HUES64 (cell line): ENCODE results near the gene ABCC3. TPM values are rescaled to one million over a fixed set of nuclear protein-coding genes. Genes with fewer than 3 reads are reported as not detected.

Experiments
- H3K27ac ChIP-seq: 2 replicates; pipeline ENCODE4 v1.7.0; 2013; ENCODE audit warnings: low read depth, low read length, inconsistent platforms
- H3K27me3 ChIP-seq: 2 replicates; pipeline ENCODE4 v1.6.1; 2013; ENCODE audit warnings: mild to moderate bottlenecking, low read length; ENCODE audit not compliant: insufficient read depth
- H3K36me3 ChIP-seq: 2 replicates; pipeline ENCODE4 v1.6.1; 2013; ENCODE audit warnings: mild to moderate bottlenecking, low read length; ENCODE audit not compliant: insufficient read depth
- H3K4me1 ChIP-seq: 2 replicates; pipeline ENCODE4 v1.6.1; 2013; ENCODE audit warnings: mild to moderate bottlenecking, low read length, moderate library complexity; ENCODE audit not compliant: insufficient read depth
- H3K4me3 ChIP-seq: 2 replicates; pipeline ENCODE4 v1.5.1; 2013; ENCODE audit warnings: mild to moderate bottlenecking, low read length, moderate library complexity
- H3K9ac ChIP-seq: 2 replicates; pipeline ENCODE4 v1.6.1; 2013; ENCODE audit warnings: mild to moderate bottlenecking, low read depth, low read length
- H3K9me3 ChIP-seq: 2 replicates; pipeline ENCODE4 v1.6.1; 2013; ENCODE audit warnings: low read depth, low read length; ENCODE audit not compliant: insufficient read depth
- WGBS: fragments of 150-250, 120-280 bp; methylation state at CpG from one replicate; pipeline ENCODE4 v1.1.7; 2013; ENCODE audit warnings: missing lambda C conversion rate; 5-methylcytosine and 5-hydroxymethylcytosine counted together
- polyA plus RNA-seq, 2 experiments: library from polyadenylated mRNA; stranded (reverse); fragments of 50-300 nt; gene quantifications; one replicate each; pipeline ENCODE4 v1.2.3, GENCODE V29; 2013

Gene ABCC3, protein sequence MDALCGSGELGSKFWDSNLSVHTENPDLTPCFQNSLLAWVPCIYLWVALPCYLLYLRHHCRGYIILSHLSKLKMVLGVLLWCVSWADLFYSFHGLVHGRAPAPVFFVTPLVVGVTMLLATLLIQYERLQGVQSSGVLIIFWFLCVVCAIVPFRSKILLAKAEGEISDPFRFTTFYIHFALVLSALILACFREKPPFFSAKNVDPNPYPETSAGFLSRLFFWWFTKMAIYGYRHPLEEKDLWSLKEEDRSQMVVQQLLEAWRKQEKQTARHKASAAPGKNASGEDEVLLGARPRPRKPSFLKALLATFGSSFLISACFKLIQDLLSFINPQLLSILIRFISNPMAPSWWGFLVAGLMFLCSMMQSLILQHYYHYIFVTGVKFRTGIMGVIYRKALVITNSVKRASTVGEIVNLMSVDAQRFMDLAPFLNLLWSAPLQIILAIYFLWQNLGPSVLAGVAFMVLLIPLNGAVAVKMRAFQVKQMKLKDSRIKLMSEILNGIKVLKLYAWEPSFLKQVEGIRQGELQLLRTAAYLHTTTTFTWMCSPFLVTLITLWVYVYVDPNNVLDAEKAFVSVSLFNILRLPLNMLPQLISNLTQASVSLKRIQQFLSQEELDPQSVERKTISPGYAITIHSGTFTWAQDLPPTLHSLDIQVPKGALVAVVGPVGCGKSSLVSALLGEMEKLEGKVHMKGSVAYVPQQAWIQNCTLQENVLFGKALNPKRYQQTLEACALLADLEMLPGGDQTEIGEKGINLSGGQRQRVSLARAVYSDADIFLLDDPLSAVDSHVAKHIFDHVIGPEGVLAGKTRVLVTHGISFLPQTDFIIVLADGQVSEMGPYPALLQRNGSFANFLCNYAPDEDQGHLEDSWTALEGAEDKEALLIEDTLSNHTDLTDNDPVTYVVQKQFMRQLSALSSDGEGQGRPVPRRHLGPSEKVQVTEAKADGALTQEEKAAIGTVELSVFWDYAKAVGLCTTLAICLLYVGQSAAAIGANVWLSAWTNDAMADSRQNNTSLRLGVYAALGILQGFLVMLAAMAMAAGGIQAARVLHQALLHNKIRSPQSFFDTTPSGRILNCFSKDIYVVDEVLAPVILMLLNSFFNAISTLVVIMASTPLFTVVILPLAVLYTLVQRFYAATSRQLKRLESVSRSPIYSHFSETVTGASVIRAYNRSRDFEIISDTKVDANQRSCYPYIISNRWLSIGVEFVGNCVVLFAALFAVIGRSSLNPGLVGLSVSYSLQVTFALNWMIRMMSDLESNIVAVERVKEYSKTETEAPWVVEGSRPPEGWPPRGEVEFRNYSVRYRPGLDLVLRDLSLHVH (N-terminal part only)
- 0.30 TPM for polyA plus RNA-seq (2013, experiment 1 of 2)
- polyA plus RNA-seq (2013, experiment 2 of 2) = 0.13 TPM

GRCh38 chr17:50634224-50634914, at the start of gene ABCC3:
Gene ABCC3, plus strand, starts transcription at chr17:50634881. Its CDS starts 56 bp downstream, at chr17:50634937.
- WGBS = 16% methylated on average over 48 of the region's 48 CpGs
- Histone ChIP-seq H3K27me3 (peaks cover 57% of the 10 kb centered on the region), H3K4me3 (peak within 1 kb of the TSS; percentile 48), H3K9ac (peak within 1 kb of the TSS; percentile 29), H3K9me3 (no peaks in the 10 kb centered on the region), H3K36me3 (no peaks in the 10 kb centered on the region), H3K4me1 (peaks cover 4% of the 10 kb centered on the region; the same call in 1 of the 2 replicates), H3K27ac (no peak within 1 kb of the TSS)

- Histone ChIP-seq H3K9me3 (no peaks in the 10 kb centered on the region), H3K9ac (no peak overlapping the region), H3K36me3 (no peaks in the 10 kb centered on the region), H3K27me3 (no peaks in the 10 kb centered on the region; the same call in 1 of the 2 replicates), H3K4me1 (peaks cover 9% of the 10 kb centered on the region; the same call in 1 of the 2 replicates), H3K4me3 (no peak overlapping the region), H3K27ac (no peak overlapping the region)
- WGBS = 89% methylated on average over 4 of the region's 4 CpGs
These were observed 49.3 kb upstream of the ABCC3 start for GRCh38 chr17:50585346-50585745.

GRCh38 chr17:50585891-50586290, 48.8 kb upstream of the ABCC3 start:
- Histone ChIP-seq H3K4me1 (peaks cover 9% of the 10 kb centered on the region; the same call in 1 of the 2 replicates), H3K4me3 (no peak overlapping the region), H3K9me3 (no peaks in the 10 kb centered on the region), H3K36me3 (no peaks in the 10 kb centered on the region), H3K27ac (no peak overlapping the region), H3K27me3 (no peaks in the 10 kb centered on the region; the same call in 1 of the 2 replicates), H3K9ac (0 out of 2 replicates have a peak overlapping the region, but pooled peaks have one; percentile 9)
- 81% methylated on average over 8 of the region's 8 CpGs for WGBS

DNA sequence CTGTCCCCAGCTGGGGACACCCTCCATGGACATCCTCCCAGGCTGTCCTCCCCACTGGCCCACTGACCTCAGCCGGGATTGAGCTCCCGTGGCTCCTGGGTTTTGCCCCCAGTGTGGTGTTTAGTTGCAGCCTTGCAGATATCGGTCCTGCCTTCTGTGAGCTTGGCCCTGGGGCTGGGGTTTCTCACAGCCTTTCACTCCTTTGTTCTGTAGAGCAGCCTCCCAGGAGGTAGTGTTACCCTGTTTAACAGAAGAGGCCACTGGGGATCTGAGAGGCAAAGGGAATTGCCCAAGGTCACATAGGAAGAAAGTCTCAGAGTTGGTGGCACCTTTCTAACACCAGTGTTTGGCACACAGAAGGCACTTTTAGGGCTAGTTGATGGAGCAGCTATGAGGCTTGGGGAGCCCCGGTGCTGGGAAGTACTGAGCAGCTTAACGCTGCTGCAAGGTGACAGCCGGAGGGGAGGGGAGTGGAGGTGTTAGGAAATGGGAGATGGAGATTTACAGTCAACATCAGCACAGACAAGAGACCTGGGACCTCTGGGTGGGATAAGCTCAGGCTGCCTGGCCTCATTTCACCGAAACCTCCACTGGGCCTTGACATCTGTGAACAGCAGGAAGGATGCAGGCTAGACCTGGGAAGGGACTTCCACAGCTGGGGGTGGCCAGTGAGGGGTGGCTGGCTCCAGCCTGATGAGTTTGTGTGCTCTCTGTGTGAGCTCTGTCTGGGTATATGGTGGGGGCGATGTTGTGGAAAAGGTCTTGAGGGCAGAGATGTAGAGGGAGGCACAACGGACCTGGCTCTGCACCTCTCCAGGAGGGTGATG, 48.0 kb upstream of the ABCC3 start:
- Histone ChIP-seq H3K9ac (no peak overlapping the region), H3K4me1 (peaks cover 9% of the 10 kb centered on the region; the same call in 1 of the 2 replicates), H3K36me3 (no peaks in the 10 kb centered on the region), H3K9me3 (no peaks in the 10 kb centered on the region), H3K4me3 (no peak overlapping the region), H3K27ac (no peak overlapping the region), H3K27me3 (no peaks in the 10 kb centered on the region; the same call in 1 of the 2 replicates)
- WGBS = 59% methylated on average over 9 of the region's 9 CpGs

GRCh38 chr17:50587571-50587970, 47.1 kb upstream of the ABCC3 start:
- no peaks in the 10 kb centered on the region for H3K27me3 ChIP-seq
- H3K9me3 ChIP-seq = no peaks in the 10 kb centered on the region
- H3K4me3 ChIP-seq = no peak overlapping the region
- H3K4me1 ChIP-seq = peaks cover 9% of the 10 kb centered on the region; the same call in 1 of the 2 replicates
- no peaks in the 10 kb centered on the region for H3K36me3 ChIP-seq
- no peak overlapping the region for H3K9ac ChIP-seq
- no peak overlapping the region for H3K27ac ChIP-seq
- 80% methylated on average over 9 of the region's 9 CpGs for WGBS

DNA sequence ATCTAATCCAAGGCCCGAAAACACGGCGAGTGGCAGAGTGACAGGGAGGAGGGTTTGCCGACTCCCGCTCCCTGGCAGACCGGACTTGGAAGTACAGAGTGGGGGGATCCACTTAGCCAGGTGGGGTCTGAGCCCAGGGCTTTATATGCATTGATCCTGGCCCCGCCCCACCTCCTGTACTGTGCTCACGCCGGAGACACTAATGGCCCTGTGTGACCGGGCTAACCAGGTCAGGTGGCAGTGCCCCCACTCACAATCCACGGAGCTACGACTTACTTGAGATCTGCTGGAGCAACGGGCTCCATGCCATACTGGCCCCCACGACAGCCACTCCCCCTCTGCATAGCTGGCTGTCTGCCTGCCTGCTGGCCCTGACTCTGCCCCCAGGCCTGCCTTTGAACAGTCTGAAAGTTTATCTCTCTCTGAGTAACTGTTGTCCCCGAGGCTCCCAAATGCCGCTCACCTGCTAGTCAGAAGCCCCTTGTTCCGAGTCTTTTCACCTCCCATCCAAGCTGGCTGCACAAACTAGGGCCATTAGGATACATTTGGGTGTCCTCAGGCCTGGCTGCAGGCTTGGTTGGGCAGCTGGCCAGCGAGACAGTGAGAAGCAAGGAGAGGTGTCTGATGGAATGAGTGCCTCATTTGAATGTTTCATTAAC, 46.2 kb upstream of the ABCC3 start:
- Histone ChIP-seq H3K9ac (no peak overlapping the region), H3K36me3 (no peaks in the 10 kb centered on the region), H3K9me3 (no peaks in the 10 kb centered on the region), H3K4me3 (no peak overlapping the region), H3K27me3 (no peaks in the 10 kb centered on the region), H3K4me1 (peaks cover 18% of the 10 kb centered on the region; the same call in 1 of the 2 replicates), H3K27ac (no peak overlapping the region)
- WGBS = 82% methylated on average over 18 of the region's 18 CpGs

DNA sequence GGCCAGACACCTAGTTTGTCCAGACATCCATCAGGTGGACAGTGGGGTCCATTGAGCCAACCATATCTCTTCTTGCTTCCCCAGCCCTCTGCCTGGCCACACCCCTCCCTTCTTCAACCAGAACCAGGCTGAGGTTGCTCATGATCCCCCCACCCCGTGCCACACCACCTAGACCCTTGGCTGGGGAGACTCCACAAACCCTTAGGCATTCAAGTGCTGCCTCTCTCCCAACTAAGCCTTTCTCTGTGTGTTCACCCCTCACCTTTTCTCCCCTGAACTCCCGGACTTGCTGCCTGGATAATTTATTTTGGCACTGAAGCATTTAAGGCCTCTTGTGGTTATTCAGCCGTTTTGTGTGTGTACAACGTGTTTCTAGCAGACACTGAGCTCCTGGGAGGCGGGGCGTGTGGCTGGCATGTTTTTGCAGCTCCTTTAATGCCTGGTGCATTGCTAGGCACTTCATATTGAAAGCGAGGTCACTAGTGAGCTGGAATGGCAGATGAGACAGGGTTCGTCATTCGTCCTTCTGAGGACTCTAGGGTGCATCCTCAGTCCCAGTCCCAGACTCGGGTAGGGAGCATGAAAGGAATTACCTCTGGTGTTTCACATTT, 45.5 kb upstream of the ABCC3 start:
- Histone ChIP-seq H3K9me3 (no peaks in the 10 kb centered on the region), H3K4me1 (peaks cover 13% of the 10 kb centered on the region; the same call in 1 of the 2 replicates), H3K9ac (no peak overlapping the region), H3K4me3 (no peak overlapping the region), H3K27me3 (no peaks in the 10 kb centered on the region), H3K27ac (no peak overlapping the region), H3K36me3 (no peaks in the 10 kb centered on the region)
- 90% methylated on average over 10 of the region's 10 CpGs for WGBS

DNA sequence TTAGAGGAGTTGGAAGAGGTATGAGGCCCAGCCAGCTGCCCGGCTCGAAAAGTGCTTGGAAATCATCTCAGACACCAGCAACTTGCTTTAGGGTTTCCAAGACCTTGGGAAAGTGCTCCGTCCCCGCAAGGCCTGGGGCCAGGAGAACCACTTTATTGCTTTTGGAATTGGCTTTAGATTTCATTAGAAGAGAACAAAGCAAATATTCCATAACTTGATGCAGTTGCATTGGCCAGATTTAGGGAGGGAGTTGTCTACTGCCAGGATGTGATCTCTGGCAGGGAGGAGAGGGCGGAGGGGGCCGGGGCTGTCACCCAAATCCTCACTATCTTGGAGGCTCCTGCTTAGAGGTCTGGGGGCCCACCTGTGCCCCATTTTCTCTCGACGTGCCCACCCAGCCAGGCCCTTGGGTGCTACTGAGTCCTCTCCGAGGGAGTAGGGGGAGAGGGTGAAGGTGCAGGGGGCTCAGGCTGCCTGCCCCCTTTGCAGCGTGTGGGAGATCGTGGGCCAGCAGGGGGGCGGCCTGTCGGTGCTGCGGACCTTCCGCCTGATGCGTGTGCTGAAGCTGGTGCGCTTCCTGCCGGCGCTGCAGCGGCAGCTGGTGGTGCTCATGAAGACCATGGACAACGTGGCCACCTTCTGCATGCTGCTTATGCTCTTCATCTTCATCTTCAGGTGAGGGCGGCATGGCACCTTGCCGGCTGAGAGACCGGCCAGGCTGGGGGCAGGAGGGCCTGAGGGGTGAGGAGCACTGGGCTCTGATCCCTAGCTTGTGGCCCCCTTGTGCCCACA, 43.5 kb upstream of the ABCC3 start:
- WGBS = 95% methylated on average over 24 of the region's 24 CpGs

More for the DNA sequence above, 43.5 kb upstream of the ABCC3 start:
- H3K4me3 ChIP-seq = no peak overlapping the region
- H3K9ac ChIP-seq = no peak overlapping the region
- no peaks in the 10 kb centered on the region for H3K9me3 ChIP-seq
- H3K4me1 ChIP-seq = peaks cover 12% of the 10 kb centered on the region; the same call in 1 of the 2 replicates
- no peaks in the 10 kb centered on the region for H3K27me3 ChIP-seq
- no peaks in the 10 kb centered on the region for H3K36me3 ChIP-seq
- H3K27ac ChIP-seq = no peak overlapping the region
